COLO668 (cell line): Measurements from ENCODE around the gene C16orf92.
A peak's percentile ranks its signal among the peaks of the same experiment; 100 is the strongest.

Experiments used
- DNase-seq: peaks from one replicate; lab custom pipeline; 2025; ENCODE audit not compliant: unreplicated experiment; lab: John Stamatoyannopoulos, UW

Gene C16orf92

DNA sequence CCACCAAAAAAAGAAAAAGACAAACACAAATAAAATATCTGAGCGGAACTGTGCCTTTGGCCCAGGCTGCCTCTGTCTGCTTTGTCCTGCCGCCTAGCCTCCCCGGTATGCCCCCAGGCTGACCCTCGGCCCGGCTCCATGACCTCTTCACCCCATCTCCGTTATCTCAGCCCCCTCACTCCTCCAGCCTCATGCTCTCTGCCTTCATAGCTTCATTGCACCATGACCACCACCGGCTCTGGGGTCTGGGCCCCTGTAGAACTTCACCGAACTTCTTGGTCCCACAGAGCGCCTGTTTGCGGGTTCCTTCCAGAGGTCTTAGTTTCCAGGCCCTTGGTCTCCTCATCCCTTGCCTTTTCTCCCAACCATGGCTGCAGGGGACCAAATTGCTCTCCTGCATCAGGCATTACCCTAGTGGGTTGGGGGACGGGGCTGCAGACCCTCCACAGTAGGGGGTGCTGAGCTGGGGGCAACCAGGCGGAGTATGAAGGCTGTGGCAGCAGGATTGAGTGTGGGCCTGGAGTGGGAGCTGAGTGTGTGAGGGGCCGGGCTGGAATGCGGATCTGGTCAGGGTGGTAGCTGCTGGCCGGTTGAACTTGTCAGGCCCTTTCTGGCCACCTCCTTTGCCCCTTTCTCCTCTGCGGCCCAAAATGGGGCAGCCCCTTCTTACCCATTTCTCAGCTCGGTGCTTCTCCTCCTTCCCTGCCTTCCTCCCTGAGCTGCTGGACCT, 34.5 kb upstream of the C16orf92 start:
- no peak for DNase-seq

DNA sequence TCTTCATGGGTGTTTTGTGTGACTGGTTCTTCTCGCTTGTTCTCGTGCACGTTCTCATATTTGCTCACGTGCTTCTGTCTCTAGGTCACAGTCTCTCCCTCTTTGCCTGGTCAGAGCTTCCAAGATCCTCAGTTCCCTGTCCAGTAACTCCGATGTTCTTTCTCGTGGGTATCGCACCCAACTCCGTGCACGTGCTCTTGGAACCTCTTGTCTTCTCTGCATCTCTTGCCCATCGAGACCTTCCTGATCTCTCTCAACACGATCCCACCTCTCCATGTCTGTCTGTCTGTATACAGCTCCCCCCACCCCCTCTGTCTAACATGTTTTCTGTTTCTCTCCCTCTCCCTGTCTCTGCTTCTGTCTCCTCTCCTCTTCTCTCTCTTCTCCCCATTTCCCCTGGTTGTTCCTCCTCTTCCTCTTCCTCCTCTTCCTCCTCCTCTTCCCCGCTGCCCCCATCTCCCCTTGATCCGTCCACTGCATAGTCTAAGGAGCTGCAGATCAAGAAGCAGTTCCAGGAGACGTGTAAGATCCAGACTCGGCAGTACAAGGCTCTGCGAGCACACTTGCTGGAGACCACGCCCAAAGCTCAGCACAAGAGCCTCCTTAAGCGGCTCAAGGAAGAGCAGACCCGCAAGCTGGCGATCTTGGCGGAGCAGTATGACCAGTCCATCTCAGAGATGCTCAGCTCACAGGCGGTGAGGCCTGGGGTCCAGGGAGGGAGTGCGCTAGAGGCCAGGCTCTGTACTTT, 33.7 kb upstream of the C16orf92 start:
- no peak for DNase-seq

DNA sequence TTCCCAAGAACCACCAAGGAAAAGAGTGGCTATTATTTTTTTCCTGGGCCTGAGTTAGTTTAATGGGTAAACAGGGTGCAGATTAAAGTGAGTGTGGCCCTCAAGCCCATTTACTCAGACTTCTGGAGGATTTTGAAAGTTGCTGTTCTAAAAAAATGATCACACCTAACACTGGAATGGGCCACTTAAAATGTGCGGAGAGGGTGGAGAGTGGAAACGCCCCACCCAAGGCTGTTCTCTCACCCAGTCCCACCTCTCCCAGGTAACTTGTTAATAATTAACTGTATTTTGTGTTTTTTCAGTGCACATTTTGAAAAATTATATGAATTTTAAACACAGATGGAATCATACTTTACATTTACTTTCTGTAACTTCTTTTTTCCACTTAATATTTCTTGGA, 33.0 kb upstream of the C16orf92 start:
- no peak for DNase-seq

DNA sequence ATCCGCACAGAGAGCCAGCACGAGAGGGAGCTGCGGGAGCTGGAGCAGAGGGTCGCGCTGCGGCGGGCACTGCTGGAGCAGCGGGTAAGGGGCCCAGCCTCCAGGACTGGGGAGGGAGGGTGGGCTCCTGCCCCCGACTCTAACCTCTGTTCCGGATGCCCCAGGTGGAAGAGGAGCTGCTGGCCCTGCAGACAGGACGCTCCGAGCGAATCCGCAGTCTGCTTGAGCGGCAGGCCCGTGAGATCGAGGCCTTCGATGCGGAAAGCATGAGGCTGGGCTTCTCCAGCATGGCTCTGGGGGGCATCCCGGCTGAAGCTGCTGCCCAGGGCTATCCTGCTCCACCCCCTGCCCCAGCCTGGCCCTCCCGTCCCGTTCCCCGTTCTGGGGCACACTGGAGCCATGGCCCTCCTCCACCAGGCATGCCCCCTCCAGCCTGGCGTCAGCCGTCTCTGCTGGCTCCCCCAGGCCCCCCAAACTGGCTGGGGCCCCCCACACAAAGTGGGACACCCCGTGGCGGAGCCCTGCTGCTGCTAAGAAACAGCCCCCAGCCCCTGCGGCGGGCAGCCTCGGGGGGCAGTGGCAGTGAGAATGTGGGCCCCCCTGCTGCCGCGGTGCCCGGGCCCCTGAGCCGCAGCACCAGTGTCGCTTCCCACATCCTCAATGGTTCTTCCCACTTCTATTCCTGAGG, 32.0 kb upstream of the C16orf92 start:
- no peak for DNase-seq

DNA sequence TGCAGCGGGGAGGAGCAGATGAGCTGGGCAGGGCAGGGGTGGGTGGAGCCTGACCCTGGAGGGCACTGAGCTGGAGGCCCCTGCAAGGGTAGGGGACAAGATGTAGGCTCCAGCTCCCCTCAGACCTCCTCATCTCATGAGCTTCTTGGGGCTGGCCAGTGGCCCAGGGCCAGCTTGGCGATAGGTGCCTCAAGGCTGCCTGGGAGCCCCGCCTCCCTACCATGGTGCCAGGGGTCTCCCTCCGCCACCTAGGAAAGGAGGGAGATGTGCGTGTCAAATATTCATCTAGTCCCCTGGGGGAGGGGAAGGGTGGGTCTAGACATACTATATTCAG, 31.5 kb upstream of the C16orf92 start:
- no peak for DNase-seq

DNA sequence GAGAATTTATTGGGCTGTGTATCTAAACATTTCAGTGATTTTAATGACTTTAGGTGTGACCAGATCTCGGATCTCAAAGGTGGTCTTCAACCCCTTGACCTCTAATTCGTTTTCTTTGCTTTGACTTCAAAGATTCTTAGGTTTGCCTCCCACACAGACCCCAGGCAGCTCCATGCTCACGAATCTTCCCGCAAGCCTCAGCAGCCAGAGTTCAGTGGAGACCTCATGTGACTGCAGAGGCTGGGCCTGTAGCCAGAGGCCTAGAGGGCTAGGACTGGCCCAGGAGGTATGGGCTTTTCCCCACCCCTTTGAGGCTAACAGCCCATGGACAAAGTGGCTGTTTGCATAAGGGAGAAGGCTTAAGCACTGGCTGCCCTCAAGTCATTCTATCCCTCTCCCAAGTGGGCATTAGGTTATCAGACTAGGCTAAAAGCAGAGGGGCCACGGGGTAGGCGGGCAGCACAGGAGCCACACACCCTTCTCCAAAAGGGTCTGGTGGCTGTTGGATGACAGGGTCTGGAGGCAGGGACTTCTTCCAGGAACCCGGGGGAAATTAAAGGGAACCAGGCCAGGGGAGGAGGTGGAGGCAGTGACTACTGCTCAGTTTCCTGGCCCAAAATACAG, 30.5 kb upstream of the C16orf92 start:
- DNase-seq = no peak

DNA sequence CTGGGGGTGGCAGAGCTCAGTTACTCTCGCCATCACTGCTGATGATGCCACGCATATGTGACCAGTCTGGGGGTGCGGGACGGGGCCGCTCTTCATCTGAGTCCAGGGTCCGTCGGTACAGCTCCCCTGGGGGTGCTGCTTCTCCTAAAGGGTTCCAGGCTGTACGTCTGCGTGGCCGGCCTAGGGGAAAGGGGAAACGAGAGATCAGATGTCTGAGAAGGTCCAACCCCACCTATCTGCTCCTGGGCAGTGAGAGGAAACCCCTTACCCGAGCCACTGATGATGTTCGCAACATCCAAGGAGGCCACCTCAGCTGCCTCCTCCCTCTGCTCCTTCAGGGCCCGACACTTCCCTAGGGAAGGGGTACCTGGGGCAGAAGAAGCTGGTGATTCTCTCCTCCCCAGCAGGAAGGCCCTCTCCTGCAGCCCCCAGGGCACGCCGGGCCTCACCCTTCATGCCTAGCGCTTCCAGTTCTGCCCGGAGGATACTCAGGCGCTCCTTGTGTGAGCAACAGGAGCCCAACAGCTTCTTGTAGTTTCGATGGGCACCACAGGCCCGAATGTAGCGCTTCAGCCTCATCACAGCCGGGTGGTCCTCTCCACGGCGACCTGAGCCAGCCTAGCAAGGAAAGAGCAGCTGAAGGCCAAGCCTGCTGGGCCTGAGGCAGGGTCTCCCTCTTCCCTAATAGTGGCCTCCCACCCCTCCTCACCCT, 29.7 kb upstream of the C16orf92 start:
- no peak for DNase-seq

DNA sequence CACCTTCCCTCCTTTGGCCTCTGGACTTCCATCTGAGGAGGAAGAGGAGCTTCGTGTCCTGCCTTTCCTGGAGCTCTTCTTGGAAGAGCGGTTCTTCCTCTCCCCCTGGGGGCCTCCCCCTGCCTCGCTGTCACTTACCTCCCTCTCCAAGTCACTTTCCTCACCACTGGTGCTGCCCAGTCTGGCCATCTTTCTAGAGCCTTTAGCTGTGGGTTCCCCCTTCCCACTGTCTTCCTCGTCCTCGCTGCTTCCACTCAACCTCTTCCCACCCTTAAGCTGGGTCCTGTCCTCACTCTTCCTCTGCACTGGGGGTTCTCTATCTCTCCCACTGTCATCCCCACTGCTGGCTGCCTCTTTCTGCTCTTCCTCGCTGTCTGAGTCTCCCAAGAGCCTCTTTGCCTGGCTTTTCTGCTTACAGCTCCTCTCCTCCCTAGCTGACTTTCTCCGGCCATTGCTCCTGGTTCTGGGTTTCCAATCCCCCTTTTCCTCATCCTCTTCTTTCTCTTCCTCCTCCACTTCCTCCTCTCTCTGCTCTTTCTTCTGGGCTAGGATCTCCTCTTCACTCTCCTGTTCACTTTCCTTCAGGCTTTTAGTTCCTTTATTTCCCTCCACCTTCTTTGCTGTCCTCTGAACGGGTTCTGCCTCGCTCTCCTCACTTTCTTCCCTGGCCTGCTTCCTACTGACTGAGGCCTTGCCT, 28.9 kb upstream of the C16orf92 start:
- no peak for DNase-seq

DNA sequence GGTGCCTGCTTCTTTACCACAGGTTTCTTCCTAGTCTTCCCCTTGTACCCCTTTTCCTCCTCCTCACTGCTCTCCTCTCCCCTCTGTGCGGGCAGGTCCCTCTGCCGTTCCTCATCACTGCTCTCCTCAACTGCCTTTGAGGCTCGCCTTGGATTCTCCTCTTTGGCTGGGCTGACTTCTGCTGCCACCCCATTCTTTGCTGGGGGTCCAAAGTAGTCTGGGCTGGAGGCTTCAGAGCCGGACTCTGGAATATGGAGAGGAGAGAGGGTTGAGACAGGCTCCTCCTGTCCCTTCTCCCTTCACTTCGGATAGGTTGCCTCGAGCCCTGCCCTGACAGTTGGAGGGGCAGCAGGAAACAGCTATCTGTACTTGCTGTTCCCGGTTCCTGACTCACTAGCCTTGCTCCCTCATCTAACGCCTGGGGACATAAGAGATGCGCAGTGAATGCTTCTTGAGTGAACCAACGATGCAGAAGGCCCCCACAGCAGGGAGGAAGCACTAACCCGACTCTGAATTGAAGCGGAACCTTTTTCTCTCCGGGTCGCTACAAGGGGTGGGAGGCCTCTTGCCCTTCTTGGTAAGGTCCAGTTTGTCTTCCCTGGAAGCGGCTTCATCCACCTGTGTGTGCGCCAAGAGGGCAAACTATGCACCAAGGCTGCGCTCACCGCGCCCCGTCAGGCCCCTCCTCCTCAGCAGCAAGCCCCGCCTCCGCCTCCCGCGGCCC, 28.2 kb upstream of the C16orf92 start:
- DNase-seq = no peak

DNA sequence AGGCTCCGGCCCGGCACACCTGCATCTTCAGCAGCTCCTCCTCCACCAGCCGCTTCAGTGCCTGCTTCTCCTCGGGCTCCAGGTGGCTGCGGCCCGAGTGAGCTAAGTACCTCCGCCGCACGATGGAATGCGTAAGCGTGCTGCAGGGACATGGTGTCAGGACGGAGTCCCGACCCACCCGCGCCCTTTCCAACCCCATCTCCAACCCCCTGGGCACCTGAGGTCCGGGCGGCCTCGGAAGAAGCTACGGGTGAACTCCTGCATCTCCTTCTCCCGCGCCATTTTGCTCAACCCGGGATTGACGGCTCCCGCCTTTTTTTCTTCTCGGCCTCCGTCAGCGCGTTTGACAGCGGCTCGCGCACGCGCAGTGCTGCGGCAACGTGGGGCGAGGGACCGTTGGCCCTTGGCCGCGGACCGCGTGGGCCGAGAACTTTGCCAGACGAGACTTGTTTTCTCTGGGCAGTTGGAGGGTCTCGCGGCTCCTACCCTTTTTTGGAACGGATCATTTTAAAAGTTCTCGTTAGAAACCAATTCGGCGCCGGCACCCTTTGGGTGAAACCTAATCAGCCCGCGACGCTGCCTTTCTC, 27.6 kb upstream of the C16orf92 start, which contains the start of gene HIRIP3:
TSS of gene HIRIP3 (minus strand) at position 294 of the 587 bp plus-strand sequence. CDS start at position 282, 12 bp downstream.
- peak; percentile 92 for DNase-seq

DNA sequence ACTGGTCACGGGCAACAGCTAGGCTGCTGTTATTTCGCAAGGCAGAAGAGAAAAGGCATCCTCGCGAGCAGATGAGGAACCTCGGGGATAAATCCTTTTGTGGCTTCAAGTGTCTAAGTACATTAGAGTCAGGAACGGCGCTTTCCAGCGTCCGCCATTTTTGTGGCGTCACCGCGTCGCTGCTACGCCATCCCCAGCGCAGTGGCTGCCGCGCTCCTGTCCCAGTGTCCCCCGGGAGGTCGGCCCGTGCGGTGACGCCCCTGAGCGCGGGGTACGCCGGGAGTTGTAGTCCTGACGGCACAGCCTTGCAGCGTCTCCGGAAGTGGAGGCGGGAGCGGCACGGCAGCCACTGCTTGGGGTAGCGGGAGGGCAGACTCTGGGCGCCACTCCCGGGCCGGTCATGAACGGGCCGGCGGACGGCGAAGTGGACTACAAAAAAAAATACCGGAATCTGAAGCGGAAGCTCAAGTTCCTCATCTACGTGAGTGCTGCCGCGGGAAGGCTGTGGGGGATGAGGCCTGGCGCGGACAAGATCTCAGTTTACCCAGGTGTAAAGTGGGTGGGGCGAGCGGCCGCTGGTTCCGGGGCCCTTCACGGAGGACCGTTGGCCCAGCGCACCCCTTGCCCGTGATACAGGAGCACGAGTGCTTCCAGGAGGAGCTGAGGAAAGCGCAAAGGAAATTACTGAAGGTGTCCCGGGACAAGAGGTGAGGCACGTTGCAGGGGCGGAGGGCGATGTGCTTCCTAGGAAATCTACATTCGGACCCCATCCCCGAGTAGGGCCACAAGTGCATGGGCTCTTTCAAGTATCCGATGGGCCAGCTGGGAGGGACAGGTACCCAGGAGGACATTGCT, 26.9 kb upstream of the C16orf92 start, which contains the start of gene INO80E:
TSS of gene INO80E (plus strand) at position 331 of the 855 bp plus-strand sequence. CDS start at position 401, 70 bp downstream.
- DNase-seq = peak; percentile 98

DNA sequence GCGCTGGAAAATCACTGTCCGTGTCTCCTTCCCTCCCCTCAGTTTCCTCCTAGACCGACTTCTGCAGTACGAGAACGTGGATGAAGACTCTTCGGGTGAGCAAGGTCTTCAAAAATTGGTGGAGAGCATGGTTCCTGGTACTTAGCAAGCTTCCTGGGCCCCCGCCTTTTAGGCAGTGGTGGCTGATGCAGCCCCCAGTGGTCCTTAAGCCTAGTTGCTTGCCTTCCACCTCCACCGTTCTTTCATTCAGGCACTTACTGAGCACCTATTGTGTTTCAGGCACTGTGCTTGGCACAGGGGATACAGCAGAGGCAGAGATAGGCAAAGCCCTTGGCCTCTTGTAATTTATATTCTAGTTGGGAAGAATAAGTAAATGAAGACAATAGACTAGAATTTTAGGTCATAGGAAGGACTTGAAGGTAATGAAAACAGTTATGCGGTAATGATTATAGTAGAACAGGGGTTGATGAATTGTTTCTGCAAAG, 26.2 kb upstream of the C16orf92 start:
- DNase-seq = no peak

DNA sequence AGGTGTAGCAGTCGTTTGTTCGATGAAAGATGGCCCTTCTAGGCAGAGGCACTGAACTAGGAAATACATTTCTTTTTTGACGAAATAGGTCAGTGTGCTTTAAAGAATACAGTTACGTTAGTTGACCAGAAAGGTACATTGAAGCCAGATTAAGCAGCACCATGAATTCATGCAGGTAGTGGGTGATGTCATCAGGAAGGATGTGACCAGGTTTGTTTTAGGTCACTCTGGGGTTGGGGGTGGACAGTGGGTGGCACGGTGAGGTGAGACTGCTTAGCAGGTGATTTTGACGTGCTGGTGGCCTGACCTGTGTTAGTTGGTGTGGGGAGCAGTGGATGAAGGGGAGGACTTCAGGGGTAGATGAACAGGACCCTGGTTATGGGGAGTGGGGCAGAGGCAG, 23.4 kb upstream of the C16orf92 start:
- DNase-seq = no peak

DNA sequence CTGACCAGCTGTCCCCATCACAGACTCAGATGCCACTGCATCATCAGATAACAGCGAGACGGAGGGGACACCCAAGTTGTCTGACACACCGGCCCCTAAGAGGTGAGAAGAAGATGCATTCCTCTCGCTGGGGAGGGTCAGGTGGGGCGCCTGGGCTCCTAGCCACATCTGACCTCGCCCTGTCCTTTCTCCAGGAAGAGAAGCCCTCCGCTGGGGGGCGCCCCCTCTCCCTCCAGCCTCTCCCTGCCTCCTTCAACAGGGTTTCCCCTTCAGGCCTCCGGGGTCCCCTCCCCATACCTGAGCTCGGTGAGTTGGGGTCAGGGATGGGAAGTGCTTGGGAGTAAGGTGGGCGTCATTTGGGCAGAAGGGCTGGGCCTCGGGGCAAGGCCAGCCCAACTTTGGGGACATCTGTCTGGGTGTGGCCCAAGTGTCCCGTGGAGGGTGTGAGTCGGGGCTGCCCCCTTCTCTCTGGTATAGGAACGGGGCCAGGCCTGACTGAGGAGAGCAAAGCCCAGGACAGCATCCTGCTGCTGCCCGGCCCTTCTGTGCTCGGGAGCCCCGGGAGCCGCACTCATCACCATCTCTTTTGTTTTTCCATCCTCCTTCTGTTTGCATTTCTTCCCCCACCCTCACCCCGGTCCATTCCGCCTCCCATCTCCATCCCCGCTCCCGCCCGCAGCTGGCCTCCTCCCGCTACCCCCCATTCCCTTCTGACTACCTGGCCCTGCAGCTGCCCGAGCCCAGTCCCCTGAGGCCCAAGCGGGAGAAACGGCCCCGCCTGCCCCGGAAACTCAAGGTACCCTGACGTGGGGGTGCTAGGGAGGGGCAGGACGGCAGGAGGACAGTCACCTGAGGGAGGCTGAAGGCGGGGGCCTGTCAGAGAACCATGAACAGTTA, 22.0 kb upstream of the C16orf92 start:
- DNase-seq = peak; percentile 21

DNA sequence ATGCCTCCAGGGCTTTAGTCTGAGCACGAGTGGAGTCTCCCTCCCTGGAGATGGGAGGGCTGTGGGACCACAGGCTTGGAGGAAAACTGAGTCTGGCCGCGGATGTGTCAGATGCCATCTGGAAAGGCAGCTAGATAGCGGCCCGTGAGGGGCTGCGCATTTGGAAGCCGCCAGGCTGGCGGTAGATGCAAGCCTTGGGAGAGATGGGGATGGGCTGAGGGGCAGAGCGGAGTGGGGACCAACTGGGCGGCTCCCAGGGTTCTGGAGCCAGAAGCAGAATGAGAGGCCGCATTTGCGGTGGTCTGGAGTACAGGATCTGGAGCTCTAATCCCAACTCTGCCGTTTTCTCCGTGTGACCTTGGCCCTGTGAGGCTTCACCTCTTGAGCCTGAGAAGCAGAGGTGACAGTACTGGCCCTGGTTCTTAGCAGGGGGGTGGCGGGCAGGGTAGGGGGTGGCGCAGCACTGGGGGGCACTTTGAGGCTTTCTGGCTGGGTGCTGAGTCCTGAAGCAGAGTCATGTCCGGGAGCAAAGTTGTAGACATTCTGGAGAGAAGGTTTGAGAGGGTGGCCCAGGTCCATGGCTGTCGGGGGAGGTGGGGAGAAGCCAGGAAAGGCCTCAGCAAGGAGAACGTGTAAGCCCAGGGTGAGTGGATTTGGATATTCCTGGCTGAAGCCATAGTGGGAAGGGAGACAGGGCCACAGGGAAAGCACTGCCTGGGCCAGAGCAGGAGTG, 20.2 kb upstream of the C16orf92 start:
- DNase-seq = no peak

DNA sequence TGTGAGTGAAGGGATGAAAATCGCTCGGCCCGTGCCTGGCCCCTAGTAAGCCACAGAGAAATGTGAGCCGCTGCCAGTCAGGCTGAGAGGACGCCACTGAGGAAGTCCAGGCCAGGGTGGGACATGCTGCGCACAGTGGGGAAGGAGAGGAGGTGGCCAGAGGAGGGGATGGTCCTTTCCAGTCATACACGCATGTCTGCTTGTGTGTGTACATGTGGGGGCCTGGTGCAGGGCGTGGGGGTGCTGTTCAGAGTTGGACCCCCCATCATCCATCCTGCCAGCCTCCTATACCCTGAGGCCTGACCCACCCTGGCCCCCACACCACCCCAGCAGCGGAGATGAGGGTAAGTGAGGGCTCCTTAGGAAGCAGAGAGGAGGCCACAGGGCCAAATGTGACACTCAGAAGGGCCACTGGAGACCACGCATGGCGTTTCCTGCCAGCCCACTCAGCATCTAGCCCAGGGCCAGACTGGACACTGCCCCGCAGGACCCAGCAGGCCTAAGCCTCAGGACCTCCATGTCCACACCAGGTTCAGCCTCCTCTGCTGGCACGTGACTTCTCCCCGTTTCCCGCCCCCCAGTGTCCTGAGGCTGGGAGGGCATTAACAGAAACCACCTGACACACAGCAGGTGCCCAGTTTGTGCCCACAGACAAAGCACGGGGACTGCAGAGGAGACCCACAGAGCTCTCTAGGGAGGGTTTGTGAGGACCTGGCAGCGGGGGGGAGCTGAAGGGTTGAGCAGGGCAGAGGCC, 19.2 kb upstream of the C16orf92 start:
- DNase-seq = no peak
